Measurements from ENCODE around the gene TOX2.
A peak's percentile ranks its signal among the peaks of the same experiment; 100 is the strongest.

TOX2 gene

DNA sequence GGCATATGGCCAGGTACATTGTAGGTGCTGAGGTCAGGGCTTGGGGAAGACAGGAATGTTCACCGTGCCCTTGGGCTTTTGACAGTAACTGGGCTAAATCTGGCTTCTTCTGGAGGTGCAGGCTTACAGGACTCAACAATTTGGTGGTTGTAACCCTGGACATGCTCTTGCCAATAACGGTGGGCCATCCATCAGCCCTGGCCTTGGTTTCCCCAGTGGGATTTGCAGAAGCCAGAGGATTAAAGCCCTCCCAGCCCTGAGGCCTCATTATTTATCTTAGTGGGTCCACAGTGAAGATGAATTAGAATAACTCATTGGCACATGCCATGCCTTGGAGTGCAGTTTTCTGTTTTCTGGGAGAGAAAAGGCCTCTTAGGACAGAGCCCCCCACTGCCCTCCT lies 44.0 kb downstream of the TOX2 start:
- ATAC-seq (ENCODE audit: low read depth) (no peak), DNase-seq (ENCODE audit: low spot score) (peak; percentile 70)
- no peak overlapping the region for H3K4me3 ChIP-seq (ENCODE audit: severe bottlenecking)
- TF ChIP-seq, protein P1, sequence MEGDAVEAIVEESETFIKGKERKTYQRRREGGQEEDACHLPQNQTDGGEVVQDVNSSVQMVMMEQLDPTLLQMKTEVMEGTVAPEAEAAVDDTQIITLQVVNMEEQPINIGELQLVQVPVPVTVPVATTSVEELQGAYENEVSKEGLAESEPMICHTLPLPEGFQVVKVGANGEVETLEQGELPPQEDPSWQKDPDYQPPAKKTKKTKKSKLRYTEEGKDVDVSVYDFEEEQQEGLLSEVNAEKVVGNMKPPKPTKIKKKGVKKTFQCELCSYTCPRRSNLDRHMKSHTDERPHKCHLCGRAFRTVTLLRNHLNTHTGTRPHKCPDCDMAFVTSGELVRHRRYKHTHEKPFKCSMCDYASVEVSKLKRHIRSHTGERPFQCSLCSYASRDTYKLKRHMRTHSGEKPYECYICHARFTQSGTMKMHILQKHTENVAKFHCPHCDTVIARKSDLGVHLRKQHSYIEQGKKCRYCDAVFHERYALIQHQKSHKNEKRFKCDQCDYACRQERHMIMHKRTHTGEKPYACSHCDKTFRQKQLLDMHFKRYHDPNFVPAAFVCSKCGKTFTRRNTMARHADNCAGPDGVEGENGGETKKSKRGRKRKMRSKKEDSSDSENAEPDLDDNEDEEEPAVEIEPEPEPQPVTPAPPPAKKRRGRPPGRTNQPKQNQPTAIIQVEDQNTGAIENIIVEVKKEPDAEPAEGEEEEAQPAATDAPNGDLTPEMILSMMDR (IDR thresholded peaks at IDR 0.05; ENCODE audit: poor library complexity, severe bottlenecking): no peak
- peaks cover 48% of the 10 kb centered on the region for H3K4me1 ChIP-seq (ENCODE audit: insufficient read depth, poor library complexity, severe bottlenecking)
- H3K27ac ChIP-seq (ENCODE audit: poor library complexity, severe bottlenecking): no peak overlapping the region
- H3K27me3 ChIP-seq (ENCODE audit: insufficient read depth, poor library complexity, severe bottlenecking): no peaks in the 10 kb centered on the region
- H3K9me3 ChIP-seq (ENCODE audit: severe bottlenecking): no peaks in the 10 kb centered on the region
- H3K36me3 ChIP-seq (ENCODE audit: low read depth): no peaks in the 10 kb centered on the region

DNA sequence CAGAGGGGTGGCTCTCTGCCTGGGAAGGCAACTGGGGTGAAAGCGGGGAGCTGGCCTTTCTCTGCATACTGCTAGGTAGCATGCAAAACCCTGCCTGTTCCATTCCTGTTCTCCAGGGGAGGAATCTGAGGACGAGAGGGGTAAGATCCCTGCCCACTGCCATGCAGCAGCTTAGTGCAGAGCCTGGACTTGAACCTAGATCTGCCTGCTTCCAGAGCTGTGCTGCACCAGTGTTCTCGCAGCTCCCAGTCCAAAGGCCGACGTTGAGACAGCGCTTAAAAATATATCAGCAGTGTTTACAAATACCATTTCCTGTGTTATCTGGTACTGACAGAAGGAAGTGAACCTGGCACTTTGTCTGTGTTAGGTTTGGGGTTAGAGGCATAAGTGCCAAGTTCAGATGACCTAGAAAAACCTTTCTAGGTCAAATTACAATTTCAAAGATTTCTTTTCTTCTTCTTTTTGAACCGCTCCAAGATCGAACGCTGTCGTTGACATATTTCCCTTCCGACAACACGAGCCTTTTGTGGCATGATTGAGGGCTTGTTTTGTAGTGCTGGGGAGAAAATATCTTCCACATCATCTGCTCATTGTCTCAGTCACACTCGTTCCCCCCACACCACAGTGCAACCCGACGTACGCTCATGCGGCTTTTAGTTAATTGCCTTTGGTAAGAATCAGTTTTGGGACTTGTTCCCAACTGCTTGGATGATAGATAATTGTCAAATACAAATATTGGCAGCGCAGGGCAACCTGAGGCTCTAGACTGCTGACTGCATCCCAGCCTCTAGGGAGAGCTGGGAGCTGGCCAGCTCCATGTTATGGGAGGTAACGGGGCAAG lies 44.6 kb downstream of the TOX2 start:
- Histone ChIP-seq H3K27me3 (ENCODE audit: insufficient read depth, poor library complexity, severe bottlenecking) (no peaks in the 10 kb centered on the region), H3K4me3 (ENCODE audit: severe bottlenecking) (no peak overlapping the region), H3K27ac (ENCODE audit: poor library complexity, severe bottlenecking) (no peak overlapping the region), H3K9me3 (ENCODE audit: severe bottlenecking) (no peaks in the 10 kb centered on the region), H3K36me3 (ENCODE audit: low read depth) (no peaks in the 10 kb centered on the region), H3K4me1 (ENCODE audit: insufficient read depth, poor library complexity, severe bottlenecking) (peaks cover 42% of the 10 kb centered on the region)
- TF ChIP-seq, protein P1 (IDR thresholded peaks at IDR 0.05; ENCODE audit: poor library complexity, severe bottlenecking): no peak
- ATAC-seq (ENCODE audit: low read depth) (no peak), DNase-seq (ENCODE audit: low spot score) (peak; percentile 70)

DNA sequence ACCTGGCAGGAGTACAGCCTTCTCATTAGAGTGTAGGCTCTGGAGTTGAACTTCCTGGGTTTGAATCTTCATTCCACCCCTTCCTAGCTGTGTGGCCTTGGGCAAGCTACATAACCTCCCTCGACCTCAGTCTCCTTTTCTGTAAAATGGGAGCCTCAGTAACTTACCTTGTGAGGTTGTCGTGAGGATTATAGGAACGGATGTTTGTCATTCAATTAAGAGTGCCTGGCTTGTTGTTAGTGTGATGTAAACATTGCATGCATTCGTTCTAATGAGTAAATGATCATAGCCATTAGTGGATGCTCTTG lies 45.2 kb downstream of the TOX2 start:
- Histone ChIP-seq H3K27ac (ENCODE audit: poor library complexity, severe bottlenecking) (no peak overlapping the region), H3K9me3 (ENCODE audit: severe bottlenecking) (no peaks in the 10 kb centered on the region), H3K4me3 (ENCODE audit: severe bottlenecking) (no peak overlapping the region), H3K36me3 (ENCODE audit: low read depth) (no peaks in the 10 kb centered on the region), H3K27me3 (ENCODE audit: insufficient read depth, poor library complexity, severe bottlenecking) (no peaks in the 10 kb centered on the region), H3K4me1 (ENCODE audit: insufficient read depth, poor library complexity, severe bottlenecking) (peaks cover 36% of the 10 kb centered on the region)
- DNase-seq (ENCODE audit: low spot score) (no peak), ATAC-seq (ENCODE audit: low read depth) (no peak)
- TF ChIP-seq, protein P1 (IDR thresholded peaks at IDR 0.05; ENCODE audit: poor library complexity, severe bottlenecking): no peak

GRCh38 chr20:43960231-43960630 lies 45.6 kb downstream of the TOX2 start:
- Histone ChIP-seq H3K27me3 (ENCODE audit: insufficient read depth, poor library complexity, severe bottlenecking) (no peaks in the 10 kb centered on the region), H3K36me3 (ENCODE audit: low read depth) (no peaks in the 10 kb centered on the region), H3K4me3 (ENCODE audit: severe bottlenecking) (no peak overlapping the region), H3K27ac (ENCODE audit: poor library complexity, severe bottlenecking) (no peak overlapping the region), H3K9me3 (ENCODE audit: severe bottlenecking) (no peaks in the 10 kb centered on the region), H3K4me1 (ENCODE audit: insufficient read depth, poor library complexity, severe bottlenecking) (peaks cover 32% of the 10 kb centered on the region)
- TF ChIP-seq, protein P1 (IDR thresholded peaks at IDR 0.05; ENCODE audit: poor library complexity, severe bottlenecking): no peak
- DNase-seq (ENCODE audit: low spot score) (peak; percentile 59), ATAC-seq (ENCODE audit: low read depth) (no peak)

GRCh38 chr20:43961116-43961515 lies 46.5 kb downstream of the TOX2 start:
- Histone ChIP-seq H3K36me3 (ENCODE audit: low read depth) (no peaks in the 10 kb centered on the region), H3K27ac (ENCODE audit: poor library complexity, severe bottlenecking) (no peak overlapping the region), H3K4me1 (ENCODE audit: insufficient read depth, poor library complexity, severe bottlenecking) (peaks cover 25% of the 10 kb centered on the region), H3K27me3 (ENCODE audit: insufficient read depth, poor library complexity, severe bottlenecking) (no peaks in the 10 kb centered on the region), H3K9me3 (ENCODE audit: severe bottlenecking) (no peaks in the 10 kb centered on the region), H3K4me3 (ENCODE audit: severe bottlenecking) (no peak overlapping the region)
- ATAC-seq (ENCODE audit: low read depth) (no peak), DNase-seq (ENCODE audit: low spot score) (peak; percentile 66)
- TF ChIP-seq, protein P1 (IDR thresholded peaks at IDR 0.05; ENCODE audit: poor library complexity, severe bottlenecking): no peak
